ENCODE measurements around the gene MLLT10. TPM values are rescaled to one million over a fixed set of nuclear protein-coding genes. Genes with fewer than 3 reads are reported as not detected.
A peak's percentile ranks its signal among the peaks of the same experiment; 100 is the strongest.

The MLLT10 gene
- total and polyA plus RNA-seq, 9 of the 15 experiments (the other 6 are each of a cell fraction or from before 2014, with no cell fraction given): 18.8 to 81.4 (median 64.2) TPM

GRCh38 chr10:21517134-21518031 is 16.6 kb upstream of the MLLT10 start (continued):
- TF ChIP-seq VEZF1 (CRISPR knock-in tag; IDR thresholded peaks at IDR 0.05): no peak
- no peak for TF ChIP-seq NELFE (IDR thresholded peaks at IDR 0.05; ENCODE audit: insufficient read depth, insufficient read length)
- no peak for TF ChIP-seq ZFP91 (CRISPR knock-in tag; IDR thresholded peaks at IDR 0.05)
- no peak for TF ChIP-seq ZBTB12 (CRISPR knock-in tag; IDR thresholded peaks at IDR 0.05)
- no peak for TF ChIP-seq HSF4 (CRISPR knock-in tag; IDR thresholded peaks at IDR 0.05; ENCODE audit: borderline replicate concordance)
- no peak for TF ChIP-seq ATF3 (IDR thresholded peaks at IDR 0.05)
- no peak for TF ChIP-seq ATF3 (CRISPR knock-in tag; conservative IDR thresholded peaks at IDR 0.05)
- no peak for TF ChIP-seq ELK1 (CRISPR knock-in tag; IDR thresholded peaks at IDR 0.05)
- TF ChIP-seq CBX3 (IDR thresholded peaks at IDR 0.05; ENCODE audit: borderline replicate concordance in 1 of 2, low read length in 2 of 2): no peak
- TF ChIP-seq MEIS2 (IDR thresholded peaks at IDR 0.05; ENCODE audit: partially characterized antibody): peak; percentile 30
- TF ChIP-seq PPARD (CRISPR knock-in tag; IDR thresholded peaks at IDR 0.05): no peak
- TF ChIP-seq ZNF511 (CRISPR knock-in tag; IDR thresholded peaks at IDR 0.05): no peak
- TF ChIP-seq NR2C2 (CRISPR knock-in tag; IDR thresholded peaks at IDR 0.05): no peak
- no peak for TF ChIP-seq NR2C2 (tag; IDR thresholded peaks at IDR 0.05)
- no peak for TF ChIP-seq ZNF224 (CRISPR knock-in tag; IDR thresholded peaks at IDR 0.05)
- TF ChIP-seq ZFX (CRISPR knock-in tag; IDR thresholded peaks at IDR 0.05): peak; percentile 35; the same call in 1 of the 2 replicates
- no peak for TF ChIP-seq ZFP36 (IDR thresholded peaks at IDR 0.05; ENCODE audit: low read depth, low read length, partially characterized antibody)
- TF ChIP-seq CBFA2T2 (conservative IDR thresholded peaks at IDR 0.05): no peak
- TF ChIP-seq RBM34 (IDR thresholded peaks at IDR 0.05; ENCODE audit: borderline replicate concordance, insufficient read depth, low read length): no peak
- TF ChIP-seq ZNF239 (CRISPR knock-in tag; IDR thresholded peaks at IDR 0.05): no peak
- TF ChIP-seq HMG20A (CRISPR knock-in tag; conservative IDR thresholded peaks at IDR 0.05): no peak
